ENCODE results near the gene CC2D2A. TPM values are rescaled to one million over a fixed set of nuclear protein-coding genes. Genes with fewer than 3 reads are reported as not detected.
"Not testable (repeated sequence)": the region's sequence is repeated elsewhere in the genome, so short reads cannot be mapped to it uniquely, and the experiment has no call there.

Gene CC2D2A
- total RNA-seq, 3 donors from 2014 or later: 6.3 to 39.1 (median 7.6) TPM

GRCh38 chr4:15515106-15515505, 45.4 kb downstream of the CC2D2A start:
- no peak for DNase-seq
- intact Hi-C loops (cut with DNase I, micrococcal nuclease): no loop called here
- Histone ChIP-seq H3K4me1 (ENCODE audit: low read depth) (no peaks in the 10 kb centered on the region), H3K36me3 (ENCODE audit: low read depth) (no peaks in the 10 kb centered on the region), H3K4me3 (no peak overlapping the region), H3K9me3 (no peaks in the 10 kb centered on the region)
- TF ChIP-seq CTCF (IDR thresholded peaks at IDR 0.05): no peak
- ATAC-seq: no peak

- H3K36me3 ChIP-seq (ENCODE audit: low read depth): no peaks in the 10 kb centered on the region
- no peak for ATAC-seq
- no peak for DNase-seq
- H3K4me3 ChIP-seq: no peak overlapping the region
- H3K9me3 ChIP-seq: no peaks in the 10 kb centered on the region
- intact Hi-C loops (cut with DNase I, micrococcal nuclease): no loop called here
- no peaks in the 10 kb centered on the region for H3K4me1 ChIP-seq (ENCODE audit: low read depth)
- no peak for TF ChIP-seq CTCF (IDR thresholded peaks at IDR 0.05)
Observed at GRCh38 chr4:15516494-15516893, 46.8 kb downstream of the CC2D2A start.

- H3K36me3 ChIP-seq (ENCODE audit: low read depth); H3K9me3 ChIP-seq; intact Hi-C loops (cut with DNase I, micrococcal nuclease); H3K4me1 ChIP-seq (ENCODE audit: low read depth); H3K4me3 ChIP-seq; ATAC-seq; DNase-seq: not testable (repeated sequence)
Observed at GRCh38 chr4:15517681-15518080, 48.0 kb downstream of the CC2D2A start.

GRCh38 chr4:15521442-15522039, 51.9 kb downstream of the CC2D2A start:
- no peak for TF ChIP-seq CTCF (IDR thresholded peaks at IDR 0.05)
- DNase-seq (no peak), ATAC-seq (no peak)
- no peaks in the 10 kb centered on the region for H3K9me3 ChIP-seq
- no peaks in the 10 kb centered on the region for H3K4me1 ChIP-seq (ENCODE audit: low read depth)
- intact Hi-C loops (cut with DNase I, micrococcal nuclease): no loop called here
- H3K36me3 ChIP-seq (ENCODE audit: low read depth): no peaks in the 10 kb centered on the region
- no peak overlapping the region for H3K4me3 ChIP-seq

GRCh38 chr4:15525080-15525479, 55.4 kb downstream of the CC2D2A start:
- DNase-seq: no peak
- Histone ChIP-seq H3K4me1 (ENCODE audit: low read depth) (no peaks in the 10 kb centered on the region), H3K36me3 (ENCODE audit: low read depth) (no peaks in the 10 kb centered on the region), H3K4me3 (no peak overlapping the region), H3K9me3 (no peaks in the 10 kb centered on the region)
- intact Hi-C loops (cut with DNase I, micrococcal nuclease): no loop called here
- ATAC-seq: no peak
- TF ChIP-seq CTCF (IDR thresholded peaks at IDR 0.05): no peak

- ATAC-seq: no peak
- H3K9me3 ChIP-seq: no peaks in the 10 kb centered on the region
- no peaks in the 10 kb centered on the region for H3K36me3 ChIP-seq (ENCODE audit: low read depth)
- intact Hi-C loops (cut with DNase I, micrococcal nuclease): no loop called here
- no peak for DNase-seq
- no peak overlapping the region for H3K4me3 ChIP-seq
- TF ChIP-seq CTCF (IDR thresholded peaks at IDR 0.05): no peak
- H3K4me1 ChIP-seq (ENCODE audit: low read depth): no peaks in the 10 kb centered on the region
Observed at GRCh38 chr4:15526924-15527592, 57.4 kb downstream of the CC2D2A start.
